Measurements from ENCODE around the gene SORCS2.

The SORCS2 gene

GRCh38 chr4:7294176-7294756, 101.9 kb downstream of the SORCS2 start:
- no peak overlapping the region for H3K4me3 ChIP-seq (ENCODE audit: low read length)
- DNase-seq (ENCODE audit: low read depth) = no peak
- TF ChIP-seq CTCF (conservative IDR thresholded peaks at IDR 0.05; ENCODE audit: low read length) = no peak

DNA sequence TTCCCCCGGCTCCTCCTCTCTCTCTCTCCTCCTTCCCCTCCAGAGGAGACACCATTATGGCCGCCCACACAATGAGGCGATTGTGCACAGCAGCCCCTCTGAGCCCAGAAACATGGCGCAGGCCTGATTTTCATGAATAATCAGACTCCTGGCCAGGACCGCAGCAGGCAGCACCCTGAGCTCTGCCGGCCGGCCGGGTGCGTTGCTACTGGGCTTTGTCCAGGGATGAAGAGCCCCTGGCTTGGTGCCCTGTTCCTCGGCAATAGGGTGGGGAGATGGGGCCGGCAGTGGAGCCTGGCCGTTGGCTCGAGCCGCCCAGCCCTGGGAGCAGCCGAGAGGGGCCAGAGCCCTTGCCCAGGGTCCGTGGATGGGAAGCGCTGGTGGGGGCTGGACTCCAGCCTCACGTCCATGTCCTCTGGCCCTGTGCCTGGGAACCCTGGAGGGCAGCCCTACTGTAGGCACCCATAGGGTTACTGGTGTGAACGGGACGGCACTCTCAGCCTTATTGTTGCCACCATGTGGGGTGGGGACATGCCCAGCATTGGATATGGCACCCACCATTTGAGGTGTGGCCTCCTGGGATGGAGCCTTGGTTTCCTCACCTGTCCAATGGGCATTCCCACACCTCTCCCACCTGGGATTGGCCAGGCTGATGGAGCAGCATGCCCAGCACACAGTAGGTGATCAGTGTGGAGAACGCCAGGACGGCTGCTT, 103.0 kb downstream of the SORCS2 start:
- TF ChIP-seq CTCF (conservative IDR thresholded peaks at IDR 0.05; ENCODE audit: low read length) = no peak
- H3K4me3 ChIP-seq (ENCODE audit: low read length) = no peak overlapping the region
- DNase-seq (ENCODE audit: low read depth) = no peak

DNA sequence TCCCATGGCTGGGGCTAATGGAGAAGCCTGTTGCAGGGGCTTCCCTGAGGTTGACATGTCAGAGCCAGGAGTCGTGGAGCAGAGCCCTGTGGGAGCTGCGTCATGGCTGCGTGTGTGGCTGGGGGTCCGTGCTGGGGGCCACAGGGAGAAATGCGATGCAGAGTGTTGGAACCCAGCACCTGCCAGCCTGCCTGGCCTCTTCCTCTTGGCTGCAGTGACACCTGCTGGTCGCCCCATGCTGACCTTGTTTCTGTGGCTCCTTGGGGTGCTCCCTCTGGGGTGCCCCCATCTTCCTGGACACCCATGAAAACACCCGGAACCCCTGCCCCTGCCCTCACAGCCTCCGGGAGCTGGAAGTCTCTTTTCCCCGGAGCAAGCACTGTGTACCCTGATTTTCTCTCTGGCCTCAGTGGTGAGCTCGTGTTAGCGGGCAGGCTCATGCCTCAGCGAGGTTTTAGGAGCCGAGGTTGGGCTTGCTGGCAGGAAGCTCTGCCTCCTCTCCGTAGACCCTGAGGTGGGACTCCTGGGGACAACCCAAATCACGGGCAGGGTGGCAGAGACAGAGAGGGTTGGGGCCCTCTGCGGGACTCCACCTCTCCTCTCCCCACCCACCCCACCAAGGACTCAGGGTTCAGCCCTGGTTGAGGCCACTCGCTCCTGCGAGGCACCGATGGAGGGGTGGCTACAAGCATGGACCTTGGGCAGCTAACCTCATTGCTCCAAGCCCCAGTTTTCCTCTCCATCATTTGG, 103.7 kb downstream of the SORCS2 start:
- TF ChIP-seq CTCF (conservative IDR thresholded peaks at IDR 0.05; ENCODE audit: low read length) = peak; percentile 80
- DNase-seq (ENCODE audit: low read depth) = peak; percentile 36
- H3K4me3 ChIP-seq (ENCODE audit: low read length) = no peak overlapping the region

GRCh38 chr4:7296661-7297335, 104.5 kb downstream of the SORCS2 start:
- no peak overlapping the region for H3K4me3 ChIP-seq (ENCODE audit: low read length)
- TF ChIP-seq CTCF (conservative IDR thresholded peaks at IDR 0.05; ENCODE audit: low read length) = no peak
- DNase-seq (ENCODE audit: low read depth) = no peak

- no peak for DNase-seq (ENCODE audit: low read depth)
- TF ChIP-seq CTCF (conservative IDR thresholded peaks at IDR 0.05; ENCODE audit: low read length) = no peak
Observed at GRCh38 chr4:7297374-7297773, 105.0 kb downstream of the SORCS2 start.

GRCh38 chr4:7297881-7298280, 105.5 kb downstream of the SORCS2 start:
- no peak for TF ChIP-seq CTCF (conservative IDR thresholded peaks at IDR 0.05; ENCODE audit: low read length)
- no peak overlapping the region for H3K4me3 ChIP-seq (ENCODE audit: low read length)
- DNase-seq (ENCODE audit: low read depth) = no peak

More at GRCh38 chr4:7297374-7297773, 105.0 kb downstream of the SORCS2 start:
- no peak overlapping the region for H3K4me3 ChIP-seq (ENCODE audit: low read length)

Measured in AG10803 (cell line).